Smooth muscle cell of the brain vasculature (primary cell): ENCODE data around the gene ASIC4.
A peak's percentile ranks its signal among the peaks of the same experiment; 100 is the strongest.

Experiments
- DNase-seq: peaks from one replicate; pipeline ENCODE4 v3.0.0-alpha.2; 2012; ENCODE audit warnings: low read depth, low spot score

The ASIC4 gene

DNA sequence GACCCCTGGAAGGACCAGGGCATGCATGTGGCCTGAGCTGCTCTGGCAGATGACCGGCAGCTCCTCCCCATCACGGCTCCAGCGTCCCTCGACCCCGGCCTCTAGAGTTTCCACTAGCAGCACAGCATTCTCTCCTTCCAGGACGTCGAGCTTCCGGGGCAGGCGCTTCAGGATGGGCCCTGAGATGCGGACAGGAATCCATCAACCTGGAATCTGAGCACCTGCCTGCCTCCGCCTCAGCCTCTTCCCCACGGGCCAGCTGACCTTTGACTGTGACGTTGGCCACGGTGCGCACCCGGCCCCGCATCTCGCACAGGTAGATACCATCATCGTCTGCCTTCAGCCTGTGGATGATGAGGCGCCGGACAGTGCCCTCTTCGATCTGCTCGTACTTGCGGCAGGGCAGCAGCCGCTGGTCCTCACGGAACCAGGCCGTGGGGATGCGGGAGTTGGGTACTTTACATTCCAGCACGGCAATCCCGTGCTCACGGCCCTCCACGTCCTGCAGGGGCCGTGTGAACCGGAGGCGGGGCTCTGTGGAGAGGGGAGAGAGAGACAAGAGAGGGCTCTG is 53.6 kb downstream of the ASIC4 start:
- DNase-seq, result no peak

- DNase-seq, result no peak
These were observed 54.8 kb downstream of the ASIC4 start for GRCh38 chr2:219569041-219569440.

DNA sequence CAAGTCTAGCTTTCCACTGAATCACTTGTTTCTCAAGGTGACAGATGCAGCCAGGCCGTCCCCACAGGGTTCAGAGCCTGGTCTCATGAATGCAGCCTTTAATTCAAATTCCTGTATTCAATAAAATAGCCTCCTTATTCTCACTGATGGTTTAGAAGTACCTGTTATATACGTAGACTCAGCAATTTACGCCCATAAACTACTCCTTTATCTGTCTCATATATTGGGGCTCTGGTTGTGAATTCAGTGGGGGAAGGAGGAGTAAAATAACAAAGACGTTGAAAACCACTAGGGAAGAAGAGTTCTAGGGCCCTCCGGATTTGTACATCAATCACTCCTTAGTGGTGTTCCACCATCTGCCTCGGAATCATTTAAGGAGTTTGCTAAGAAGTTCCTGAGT is 55.4 kb downstream of the ASIC4 start:
- DNase-seq, result no peak

DNA sequence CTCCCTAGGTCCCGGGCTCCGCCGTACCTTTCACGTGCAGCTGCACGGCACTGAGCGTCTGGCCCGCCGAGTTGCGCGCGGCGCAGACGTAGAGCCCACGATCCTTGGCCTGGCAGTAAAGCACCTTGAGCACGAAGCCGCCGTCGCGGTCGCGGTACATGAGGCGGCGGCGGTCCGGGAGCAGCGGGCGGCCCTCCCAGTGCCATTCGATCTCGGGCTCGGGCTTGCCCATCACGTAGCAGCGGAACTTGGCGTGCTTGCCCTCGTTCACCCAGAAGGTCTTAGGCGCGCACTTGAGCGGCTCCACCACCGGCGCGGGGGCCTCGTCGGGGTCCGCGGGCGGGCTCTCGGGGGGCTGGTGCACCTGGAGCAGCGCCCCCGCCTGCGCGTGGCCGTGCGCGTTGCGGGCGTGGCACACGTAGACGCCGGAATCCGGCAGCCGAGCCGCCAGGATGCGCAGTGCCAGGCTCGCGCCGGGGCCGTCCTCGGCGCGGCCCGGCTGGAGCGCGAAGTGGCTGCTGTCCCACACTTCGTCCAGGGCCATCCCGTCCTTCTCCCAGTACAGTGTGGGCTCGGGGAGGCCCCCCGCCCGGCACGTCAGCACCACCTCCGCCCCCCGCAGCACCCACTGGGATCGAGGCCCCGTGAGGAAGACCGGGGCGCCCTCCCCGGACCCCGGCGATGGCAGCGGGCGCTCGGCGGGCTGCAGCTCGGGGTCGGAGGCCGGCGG is 56.1 kb downstream of the ASIC4 start:
- DNase-seq, result no peak

GRCh38 chr2:219570924-219571310 is 56.6 kb downstream of the ASIC4 start:
- no peak for DNase-seq

DNA sequence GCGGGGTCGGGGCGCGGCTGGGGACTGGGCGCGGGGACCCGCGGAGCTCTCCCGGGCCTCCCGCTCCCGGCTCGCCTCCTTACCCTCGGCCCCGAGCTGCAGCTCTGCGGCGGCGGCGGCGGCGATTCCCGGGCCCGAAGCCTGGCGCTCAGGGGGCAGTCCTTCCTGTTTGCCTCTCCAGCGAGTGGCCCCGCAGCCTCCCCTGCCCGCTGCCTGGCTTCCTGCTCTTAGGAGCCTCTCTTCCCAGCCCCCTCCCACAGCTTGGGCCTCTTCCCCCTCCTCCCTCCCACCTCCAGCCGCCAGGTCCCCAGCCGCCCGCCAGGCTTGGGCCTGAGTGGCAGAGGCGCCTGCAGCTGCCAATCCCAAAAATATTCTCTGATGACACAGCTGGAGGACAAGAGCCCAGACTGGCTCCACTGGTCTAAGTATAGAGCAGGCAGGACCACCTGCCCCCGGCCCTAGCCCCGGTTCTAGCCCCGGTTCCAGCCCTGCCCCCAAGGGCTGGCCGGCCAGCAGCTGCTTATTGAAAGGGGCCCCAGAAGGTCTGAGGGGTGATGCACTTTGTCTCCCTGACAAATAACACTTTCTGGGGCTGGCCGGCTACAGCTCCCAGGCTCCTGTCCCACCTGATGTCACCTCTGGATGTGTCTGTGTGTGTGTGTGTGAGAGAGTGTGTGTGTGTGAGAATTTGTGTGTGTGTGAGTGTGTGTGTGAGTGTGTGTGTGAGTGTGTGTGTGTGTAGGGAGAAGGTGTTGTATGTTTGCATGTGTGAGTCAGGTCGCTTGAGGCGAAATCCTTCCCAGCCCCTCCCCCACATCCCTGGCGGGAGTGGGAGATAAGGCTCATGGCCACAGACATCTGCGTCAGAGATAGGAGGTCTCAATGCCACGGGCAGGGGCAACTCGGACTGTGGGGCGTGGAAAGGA is 57.3 kb downstream of the ASIC4 start, which contains the start of gene OBSL1:
TSS of gene OBSL1 (minus strand) at position 229 of the 926 bp plus-strand sequence. CDS start 307 bp downstream, outside the sequence.
- peak; percentile 44 for DNase-seq

DNA sequence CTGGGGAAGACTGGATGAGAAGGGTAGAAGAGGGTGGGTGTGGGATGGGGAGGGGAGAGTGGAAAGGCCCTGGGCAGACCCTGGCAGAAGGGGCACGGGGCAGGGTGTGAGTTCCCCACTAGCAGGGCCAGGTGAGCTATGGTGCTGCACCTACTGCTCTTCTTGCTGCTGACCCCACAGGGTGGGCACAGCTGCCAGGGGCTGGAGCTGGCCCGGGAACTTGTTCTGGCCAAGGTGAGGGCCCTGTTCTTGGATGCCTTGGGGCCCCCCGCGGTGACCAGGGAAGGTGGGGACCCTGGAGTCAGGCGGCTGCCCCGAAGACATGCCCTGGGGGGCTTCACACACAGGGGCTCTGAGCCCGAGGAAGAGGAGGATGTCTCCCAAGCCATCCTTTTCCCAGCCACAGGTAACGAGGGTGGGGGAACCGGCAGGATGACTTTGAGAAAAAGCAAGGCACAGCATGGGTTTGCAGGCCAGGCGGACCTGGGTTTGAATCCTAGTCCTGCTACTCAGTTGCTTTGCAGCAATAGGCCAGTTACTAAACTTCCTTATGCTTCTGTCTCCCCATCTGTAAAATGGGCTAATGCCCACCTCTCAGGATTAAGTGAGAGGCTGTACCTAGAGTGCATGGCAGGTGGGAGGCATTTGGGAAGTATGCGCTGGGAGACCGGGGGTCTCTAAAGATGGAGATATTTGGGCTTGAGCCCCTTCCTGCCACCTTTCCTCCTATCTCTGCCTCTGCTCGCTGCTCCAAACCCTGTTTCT is 58.1 kb downstream of the ASIC4 start, which contains the start of gene INHA:
TSS of gene INHA (plus strand) at position 74 of the 765 bp plus-strand sequence. CDS start at position 139, 65 bp downstream.
- DNase-seq, result no peak

GRCh38 chr2:219573166-219573565 is 58.9 kb downstream of the ASIC4 start:
- no peak for DNase-seq

DNA sequence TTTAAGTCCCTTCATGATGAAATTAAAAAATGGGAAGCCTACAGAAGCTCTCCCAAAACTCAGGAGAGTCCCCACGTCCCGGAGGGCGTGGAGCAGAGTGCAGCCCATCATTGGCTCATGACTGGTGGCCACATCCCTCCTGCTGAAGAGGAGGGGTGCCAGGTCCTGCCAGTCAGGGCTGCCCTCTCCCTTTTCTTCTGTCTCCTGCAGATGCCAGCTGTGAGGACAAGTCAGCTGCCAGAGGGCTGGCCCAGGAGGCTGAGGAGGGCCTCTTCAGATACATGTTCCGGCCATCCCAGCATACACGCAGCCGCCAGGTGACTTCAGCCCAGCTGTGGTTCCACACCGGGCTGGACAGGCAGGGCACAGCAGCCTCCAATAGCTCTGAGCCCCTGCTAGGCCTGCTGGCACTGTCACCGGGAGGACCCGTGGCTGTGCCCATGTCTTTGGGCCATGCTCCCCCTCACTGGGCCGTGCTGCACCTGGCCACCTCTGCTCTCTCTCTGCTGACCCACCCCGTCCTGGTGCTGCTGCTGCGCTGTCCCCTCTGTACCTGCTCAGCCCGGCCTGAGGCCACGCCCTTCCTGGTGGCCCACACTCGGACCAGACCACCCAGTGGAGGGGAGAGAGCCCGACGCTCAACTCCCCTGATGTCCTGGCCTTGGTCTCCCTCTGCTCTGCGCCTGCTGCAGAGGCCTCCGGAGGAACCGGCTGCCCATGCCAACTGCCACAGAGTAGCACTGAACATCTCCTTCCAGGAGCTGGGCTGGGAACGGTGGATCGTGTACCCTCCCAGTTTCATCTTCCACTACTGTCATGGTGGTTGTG is 60.4 kb downstream of the ASIC4 start:
- no peak for DNase-seq

- no peak for DNase-seq
These were observed 61.6 kb downstream of the ASIC4 start for GRCh38 chr2:219575566-219576504.

DNA sequence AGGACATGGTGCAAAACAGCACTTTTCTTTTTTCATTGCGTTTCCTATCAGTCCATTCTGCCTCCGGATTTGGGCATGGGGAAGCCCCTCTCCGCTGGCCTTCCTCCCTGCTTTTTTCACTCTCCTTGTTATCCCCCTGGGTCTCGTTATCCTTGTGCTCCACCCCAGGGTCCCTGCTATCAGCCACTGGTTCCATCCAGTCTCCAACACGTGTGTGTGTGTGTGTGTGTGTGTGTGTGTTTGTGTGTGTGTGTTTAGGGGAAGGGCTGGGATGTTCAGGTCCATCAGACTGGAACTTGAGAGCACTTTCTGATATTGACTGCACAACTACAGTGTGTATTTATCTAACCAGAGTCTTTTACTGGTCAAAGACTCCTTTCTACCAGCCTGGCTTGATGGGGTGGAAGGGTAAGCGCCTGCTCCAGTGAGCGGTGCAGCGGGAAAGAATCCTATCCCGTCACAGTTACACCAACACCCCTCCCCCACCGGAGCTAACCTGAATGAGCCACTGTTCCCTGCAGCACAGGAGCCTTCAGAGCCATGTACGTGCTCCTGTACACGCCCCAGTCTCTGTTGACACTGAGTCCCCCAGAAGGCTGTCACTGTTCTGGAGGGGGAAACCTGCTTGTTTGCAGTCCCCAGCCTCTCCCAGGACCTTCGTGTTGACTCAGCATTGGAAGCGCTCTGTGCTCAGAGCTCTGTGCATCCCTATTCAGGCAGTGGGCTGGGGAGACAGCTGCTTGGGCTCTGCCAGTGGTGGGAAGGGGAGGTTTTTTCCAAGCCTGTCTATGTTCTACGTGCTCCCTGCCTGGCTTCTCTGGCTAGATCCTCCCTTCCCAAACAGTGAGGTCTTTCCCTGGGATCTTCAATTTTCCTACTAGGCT is 62.5 kb downstream of the ASIC4 start:
- DNase-seq, result no peak

DNA sequence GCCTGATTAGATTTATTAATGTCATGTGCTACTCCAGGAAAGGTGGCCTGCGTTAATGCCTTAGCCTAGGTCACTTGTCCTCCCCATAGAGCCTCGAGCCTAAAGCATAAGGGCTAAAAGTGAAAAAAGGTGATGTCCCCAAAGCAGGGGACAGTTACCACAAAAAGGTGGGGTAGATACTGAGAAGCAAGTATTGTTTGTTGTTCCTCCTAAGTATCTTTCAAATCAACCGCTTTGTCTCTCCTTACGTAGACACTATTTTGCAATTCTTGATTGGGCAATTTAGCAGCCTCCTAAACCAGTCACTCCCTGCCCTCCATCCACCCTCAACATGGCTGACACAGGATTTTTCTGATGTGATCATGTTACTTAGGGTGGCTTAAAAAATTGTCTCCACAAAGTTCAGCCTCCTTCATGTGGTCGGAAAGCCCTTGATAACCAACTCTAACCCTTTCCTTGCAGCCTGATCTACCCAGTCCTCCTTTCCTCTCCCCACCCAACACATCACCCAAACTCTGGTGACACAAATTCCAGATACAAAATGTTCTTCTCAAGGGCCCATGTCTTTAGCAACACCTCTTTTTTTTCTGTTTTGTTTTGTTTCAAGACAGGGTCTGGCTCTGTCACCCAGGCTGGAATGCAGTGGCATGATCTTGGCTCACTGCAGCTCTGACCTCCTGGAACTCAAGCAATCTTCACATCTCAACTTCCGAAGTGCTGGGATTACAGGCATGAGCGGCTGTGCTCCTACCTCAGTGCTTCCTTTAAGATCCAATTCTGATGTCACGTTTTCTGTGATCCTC is 64.7 kb downstream of the ASIC4 start:
- no peak for DNase-seq

GRCh38 chr2:219581346-219581745 is 67.1 kb downstream of the ASIC4 start:
- no peak for DNase-seq
